ENCODE results near the gene P3H2. TPM values are rescaled to one million over a fixed set of nuclear protein-coding genes. Genes with fewer than 3 reads are reported as not detected.
A peak's percentile ranks its signal among the peaks of the same experiment; 100 is the strongest.
"Not testable (repeated sequence)": the region's sequence is repeated elsewhere in the genome, so short reads cannot be mapped to it uniquely, and the experiment has no call there.

The P3H2 gene
- total RNA-seq, 2 donors from 2014 or later: 9.7 to 20.5 TPM

GRCh38 chr3:189966843-189967242, 153.9 kb downstream of the P3H2 start:
- intact Hi-C loops (cut with DNase I): loop anchor here (5.0 to 10.0 kb wide), 2 partner anchors 158 to 235 kb away; partner anchors contain the start of gene P3H2 (in 1 of the 2)
- no peak for DNase-seq (ENCODE audit: low spot score)

GRCh38 chr3:189964623-189965332, 155.9 kb downstream of the P3H2 start:
- DNase-seq (ENCODE audit: low spot score): no peak
- intact Hi-C loops (cut with DNase I): loop anchor here (5.0 to 10.0 kb wide), 2 partner anchors 160 to 238 kb away; partner anchors contain the start of gene P3H2 (in 1 of the 2)

- no peak for DNase-seq (ENCODE audit: low spot score)
- intact Hi-C loops (cut with DNase I): loop anchor here in 1 of 2 donors (5.0 to 10.0 kb wide), 2 partner anchors 162 to 240 kb away; partner anchors contain the start of gene P3H2
Observed at GRCh38 chr3:189962466-189962865, 158.2 kb downstream of the P3H2 start.

GRCh38 chr3:189961522-189962161, 159.1 kb downstream of the P3H2 start:
- DNase-seq (ENCODE audit: low spot score): peak; percentile 84
- intact Hi-C loops (cut with DNase I): loop anchor here in 1 of 2 donors (5.0 to 10.0 kb wide), 2 partner anchors 163 to 241 kb away; partner anchors contain the start of gene P3H2

GRCh38 chr3:189961086-189961485, 159.6 kb downstream of the P3H2 start:
- not testable (repeated sequence) for DNase-seq (ENCODE audit: low spot score)
- intact Hi-C loops (cut with DNase I): loop anchor here in 1 of 2 donors (5.0 to 10.0 kb wide), 2 partner anchors 164 to 241 kb away; partner anchors contain the start of gene P3H2

GRCh38 chr3:189954733-189955665, 165.7 kb downstream of the P3H2 start:
- intact Hi-C loops (cut with DNase I): no loop called here
- DNase-seq (ENCODE audit: low spot score): no peak

- no peak for DNase-seq (ENCODE audit: low spot score)
- intact Hi-C loops (cut with DNase I): no loop called here
Observed at GRCh38 chr3:189953551-189953950, 167.1 kb downstream of the P3H2 start.

- no peak for DNase-seq (ENCODE audit: low spot score)
- intact Hi-C loops (cut with DNase I): no loop called here
Observed at GRCh38 chr3:189952272-189952671, 168.4 kb downstream of the P3H2 start.

- no peak for DNase-seq (ENCODE audit: low spot score)
- intact Hi-C loops (cut with DNase I): no loop called here
Observed at GRCh38 chr3:189950258-189950657, 170.4 kb downstream of the P3H2 start.

GRCh38 chr3:189949580-189949979, 171.1 kb downstream of the P3H2 start:
- intact Hi-C loops (cut with DNase I): no loop called here
- no peak for DNase-seq (ENCODE audit: low spot score)

- intact Hi-C loops (cut with DNase I): no loop called here
- DNase-seq (ENCODE audit: low spot score): no peak
Observed at GRCh38 chr3:189948724-189949045, 172.0 kb downstream of the P3H2 start.

- no peak for DNase-seq (ENCODE audit: low spot score)
- intact Hi-C loops (cut with DNase I): no loop called here
Observed at GRCh38 chr3:189947948-189948723, 172.6 kb downstream of the P3H2 start.

GRCh38 chr3:189947068-189947467, 173.6 kb downstream of the P3H2 start:
- intact Hi-C loops (cut with DNase I): no loop called here
- DNase-seq (ENCODE audit: low spot score): no peak

GRCh38 chr3:189945935-189946709, 174.6 kb downstream of the P3H2 start:
- intact Hi-C loops (cut with DNase I): no loop called here
- DNase-seq (ENCODE audit: low spot score): no peak

GRCh38 chr3:189944285-189945145, 176.2 kb downstream of the P3H2 start:
- no peak for DNase-seq (ENCODE audit: low spot score)
- intact Hi-C loops (cut with DNase I): no loop called here

- intact Hi-C loops (cut with DNase I): no loop called here
- DNase-seq (ENCODE audit: low spot score): no peak
Observed at GRCh38 chr3:189942948-189943347, 177.7 kb downstream of the P3H2 start.

GRCh38 chr3:189941679-189942078, 179.0 kb downstream of the P3H2 start:
- no peak for DNase-seq (ENCODE audit: low spot score)
- intact Hi-C loops (cut with DNase I): no loop called here

Data from posterior vena cava (tissue), 2 donors.